ENCODE measurements around the gene SSRP1.
A peak's percentile ranks its signal among the peaks of the same experiment; 100 is the strongest.

Gene SSRP1

GRCh38 chr11:57303990-57304579, 31.6 kb downstream of the SSRP1 start (continued):
- TF ChIP-seq ZNF704 (tag by site-specific recombination; IDR thresholded peaks at IDR 0.05) (no peak), KLF17 (tag by site-specific recombination; IDR thresholded peaks at IDR 0.05) (peak; percentile 66)

GRCh38 chr11:57303280-57303989, 32.3 kb downstream of the SSRP1 start:
- Histone ChIP-seq H3K4me3 (ENCODE audit: low read depth, low read length) (no peak overlapping the region), H3K9me3 (ENCODE audit: control insufficient read depth, insufficient read depth, low read depth, low read length) (no peaks in the 10 kb centered on the region), H3K4me1 (ENCODE audit: control insufficient read depth, insufficient read depth, low read length) (no peaks in the 10 kb centered on the region), H3K27ac (ENCODE audit: extremely low read depth, low read depth, low read length) (no peak overlapping the region), H3K36me3 (ENCODE audit: control insufficient read depth in 2 of 2, insufficient read depth in 1 of 2, low read length in 2 of 2) (peaks cover 0 to 54% of the 10 kb centered on the region in 2 experiments; a peak in 2 of 3 replicates)
- POLR2A ChIA-PET, result interaction anchor here (1.3 kb wide), 1 partner anchor 10 kb away, joined by 4 read pairs; no protein-coding TSS in a partner anchor
- CTCF ChIA-PET, result interaction anchor here (1.3 kb wide), 1 partner anchor 341 kb away, joined by 3 read pairs; no protein-coding TSS in a partner anchor
- no peak for TF ChIP-seq ZNF555 (tag by site-specific recombination; conservative IDR thresholded peaks at IDR 0.05)
- peak; percentile 76; the same call in 1 of the 2 replicates for TF ChIP-seq ZNF121 (tag by site-specific recombination; IDR thresholded peaks at IDR 0.05)
- no peak for TF ChIP-seq ZNF155 (tag by site-specific recombination; IDR thresholded peaks at IDR 0.05)
- TF ChIP-seq ZNF214 (tag by site-specific recombination; IDR thresholded peaks at IDR 0.05; ENCODE audit: borderline replicate concordance), result no peak
- no peak for TF ChIP-seq ZNF302 (tag by site-specific recombination; IDR thresholded peaks at IDR 0.05; ENCODE audit: low read depth)
- no peak for TF ChIP-seq IKZF3 (tag by site-specific recombination; IDR thresholded peaks at IDR 0.05)

- ChIA-PET POLR2A (no interaction called here), CTCF (interaction anchor here (1.3 kb wide), 1 partner anchor 342 kb away, joined by 3 read pairs; no protein-coding TSS in a partner anchor)
- Histone ChIP-seq H3K4me3 (ENCODE audit: low read depth, low read length) (no peak overlapping the region), H3K36me3 (ENCODE audit: control insufficient read depth in 2 of 2, insufficient read depth in 1 of 2, low read length in 2 of 2) (peaks cover 0 to 54% of the 10 kb centered on the region in 2 experiments; a peak in 2 of 3 replicates), H3K9me3 (ENCODE audit: control insufficient read depth, insufficient read depth, low read depth, low read length) (no peaks in the 10 kb centered on the region), H3K27ac (ENCODE audit: extremely low read depth, low read depth, low read length) (no peak overlapping the region), H3K4me1 (ENCODE audit: control insufficient read depth, insufficient read depth, low read length) (no peaks in the 10 kb centered on the region)
- TF ChIP-seq ZSCAN16 (tag by site-specific recombination; IDR thresholded peaks at IDR 0.05) (no peak), ZNF26 (tag by site-specific recombination; IDR thresholded peaks at IDR 0.05) (no peak), ZNF423 (tag by site-specific recombination; IDR thresholded peaks at IDR 0.05) (no peak), PRDM4 (tag by site-specific recombination; IDR thresholded peaks at IDR 0.05) (no peak), ZNF488 (tag by site-specific recombination; IDR thresholded peaks at IDR 0.05) (no peak), ZNF223 (tag by site-specific recombination; IDR thresholded peaks at IDR 0.05) (no peak), GLI2 (tag by site-specific recombination; IDR thresholded peaks at IDR 0.05; ENCODE audit: borderline replicate concordance, low read depth) (no peak), ZNF76 (tag by site-specific recombination; IDR thresholded peaks at IDR 0.05; ENCODE audit: borderline replicate concordance, low read depth) (no peak), ZNF549 (tag by site-specific recombination; IDR thresholded peaks at IDR 0.05) (no peak), ZNF292 (tag by site-specific recombination; IDR thresholded peaks at IDR 0.05; ENCODE audit: borderline replicate concordance, low read depth) (no peak), ZNF155 (tag by site-specific recombination; IDR thresholded peaks at IDR 0.05) (no peak), ZNF670 (tag by site-specific recombination; IDR thresholded peaks at IDR 0.05; ENCODE audit: low read depth) (no peak), ZNF560 (tag by site-specific recombination; IDR thresholded peaks at IDR 0.05; ENCODE audit: borderline replicate concordance) (no peak), ZNF645 (tag by site-specific recombination; IDR thresholded peaks at IDR 0.05) (no peak), ZNF146 (tag by site-specific recombination; IDR thresholded peaks at IDR 0.05) (no peak)
Measured at GRCh38 chr11:57302489-57302888, 33.2 kb downstream of the SSRP1 start.

Measured in HEK293 (cell line).